GM12801 (cell line): ENCODE results near the gene UBLCP1.

Experiments used
- TF ChIP-seq, protein P1 (sequence below): IDR thresholded peaks from one replicate; pipeline ENCODE4 v1.5.1; 2011; ENCODE audit warnings: control low read depth; ENCODE audit not compliant: insufficient read length; ENCODE audit errors: extremely low read depth

The UBLCP1 gene, protein sequence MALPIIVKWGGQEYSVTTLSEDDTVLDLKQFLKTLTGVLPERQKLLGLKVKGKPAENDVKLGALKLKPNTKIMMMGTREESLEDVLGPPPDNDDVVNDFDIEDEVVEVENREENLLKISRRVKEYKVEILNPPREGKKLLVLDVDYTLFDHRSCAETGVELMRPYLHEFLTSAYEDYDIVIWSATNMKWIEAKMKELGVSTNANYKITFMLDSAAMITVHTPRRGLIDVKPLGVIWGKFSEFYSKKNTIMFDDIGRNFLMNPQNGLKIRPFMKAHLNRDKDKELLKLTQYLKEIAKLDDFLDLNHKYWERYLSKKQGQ

DNA sequence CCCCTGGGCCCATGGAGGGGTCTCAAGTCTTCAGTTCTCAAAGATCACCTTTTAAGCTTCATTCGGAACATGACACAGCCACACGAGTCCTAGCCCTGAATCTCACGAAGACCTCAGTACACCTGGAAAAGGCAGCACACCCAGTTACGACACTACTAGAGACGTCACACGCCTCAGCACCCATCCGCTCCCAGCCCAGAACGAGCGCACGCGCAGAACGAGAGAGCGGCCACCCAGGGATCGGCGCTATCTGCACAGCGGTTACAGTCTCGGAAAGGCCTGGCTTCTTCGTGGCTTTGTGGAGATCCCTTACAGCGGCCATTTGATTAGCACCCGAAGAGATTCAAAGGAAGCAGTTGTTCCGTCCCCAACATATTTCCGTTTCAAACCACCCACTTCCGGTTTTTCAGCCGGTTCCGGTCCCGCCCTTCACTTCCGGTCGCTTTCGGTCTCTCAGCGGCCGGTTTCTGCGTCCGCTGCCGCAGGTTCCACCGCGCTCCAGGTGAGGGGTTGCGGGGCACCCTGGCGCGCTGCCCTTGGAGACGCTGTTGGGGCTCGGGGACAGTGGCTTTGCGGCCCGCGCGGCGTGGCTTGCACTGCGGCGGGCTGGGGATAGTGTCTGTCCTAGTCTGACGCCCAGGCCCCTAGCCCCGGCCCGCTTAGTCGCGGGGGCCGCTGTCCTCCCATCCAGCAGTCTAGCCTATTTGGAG is at the start of gene UBLCP1:
Gene UBLCP1, plus strand, starts transcription at position 432 of the 710 bp plus-strand sequence. CDS start 5,626 bp downstream, outside the sequence.
- TF ChIP-seq, protein P1, sequence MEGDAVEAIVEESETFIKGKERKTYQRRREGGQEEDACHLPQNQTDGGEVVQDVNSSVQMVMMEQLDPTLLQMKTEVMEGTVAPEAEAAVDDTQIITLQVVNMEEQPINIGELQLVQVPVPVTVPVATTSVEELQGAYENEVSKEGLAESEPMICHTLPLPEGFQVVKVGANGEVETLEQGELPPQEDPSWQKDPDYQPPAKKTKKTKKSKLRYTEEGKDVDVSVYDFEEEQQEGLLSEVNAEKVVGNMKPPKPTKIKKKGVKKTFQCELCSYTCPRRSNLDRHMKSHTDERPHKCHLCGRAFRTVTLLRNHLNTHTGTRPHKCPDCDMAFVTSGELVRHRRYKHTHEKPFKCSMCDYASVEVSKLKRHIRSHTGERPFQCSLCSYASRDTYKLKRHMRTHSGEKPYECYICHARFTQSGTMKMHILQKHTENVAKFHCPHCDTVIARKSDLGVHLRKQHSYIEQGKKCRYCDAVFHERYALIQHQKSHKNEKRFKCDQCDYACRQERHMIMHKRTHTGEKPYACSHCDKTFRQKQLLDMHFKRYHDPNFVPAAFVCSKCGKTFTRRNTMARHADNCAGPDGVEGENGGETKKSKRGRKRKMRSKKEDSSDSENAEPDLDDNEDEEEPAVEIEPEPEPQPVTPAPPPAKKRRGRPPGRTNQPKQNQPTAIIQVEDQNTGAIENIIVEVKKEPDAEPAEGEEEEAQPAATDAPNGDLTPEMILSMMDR: no peak

DNA sequence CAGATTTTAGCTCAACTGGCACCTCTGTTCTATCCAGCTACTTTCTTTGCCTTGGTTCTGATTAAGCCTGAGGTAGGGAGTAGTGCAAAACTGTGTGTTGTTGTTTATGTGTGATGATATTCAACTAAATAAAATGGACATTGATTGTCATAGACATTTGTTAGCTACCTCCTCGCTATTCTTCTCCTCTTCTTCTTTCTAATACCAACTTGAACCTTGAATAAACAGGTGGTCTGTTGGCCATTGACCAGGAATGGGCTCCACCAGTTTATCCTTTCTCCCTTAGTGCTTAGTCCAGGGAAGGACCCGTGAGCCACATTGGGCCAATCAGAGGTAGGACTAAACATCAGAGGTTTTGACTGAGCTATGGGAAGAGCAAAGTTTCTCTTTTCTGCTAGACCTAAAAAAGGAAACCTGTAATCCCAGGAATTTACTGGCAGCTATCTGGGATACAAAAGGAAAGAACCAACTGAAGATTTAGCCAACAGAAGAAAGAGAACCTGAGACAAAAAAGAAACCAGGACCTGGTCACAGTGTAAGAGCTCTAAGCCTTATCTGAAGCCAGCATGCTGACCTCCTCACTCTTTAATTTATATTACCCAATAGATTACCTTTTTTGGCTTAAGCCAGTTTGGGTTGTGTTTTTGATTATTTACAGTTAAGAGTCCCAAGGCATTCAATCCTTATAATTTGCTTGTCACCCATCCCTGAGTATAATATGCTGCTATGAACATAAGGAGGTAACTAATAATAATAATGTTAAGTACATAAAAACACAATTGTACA is 48.4 kb upstream of the UBLCP1 start:
- TF ChIP-seq, protein P1: no peak

DNA sequence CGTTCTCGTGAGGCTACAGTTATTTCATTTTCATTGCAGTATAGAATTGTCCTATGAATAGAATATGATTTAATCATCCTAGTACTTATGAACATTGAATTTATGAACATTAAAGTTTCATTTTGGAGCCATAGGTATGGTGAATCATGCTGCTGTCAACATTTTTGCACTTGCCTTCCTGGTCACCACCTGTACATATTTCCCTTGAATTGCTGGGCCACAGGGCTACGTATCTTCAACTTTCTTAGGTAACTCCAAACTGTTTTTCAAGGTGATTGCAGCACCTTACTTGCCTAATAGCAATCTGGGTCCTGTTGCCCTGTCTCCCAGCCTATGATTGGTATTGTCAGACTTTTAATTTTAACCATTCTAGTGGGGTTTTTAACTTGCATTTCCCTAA is 47.2 kb upstream of the UBLCP1 start:
- TF ChIP-seq, protein P1: no peak

DNA sequence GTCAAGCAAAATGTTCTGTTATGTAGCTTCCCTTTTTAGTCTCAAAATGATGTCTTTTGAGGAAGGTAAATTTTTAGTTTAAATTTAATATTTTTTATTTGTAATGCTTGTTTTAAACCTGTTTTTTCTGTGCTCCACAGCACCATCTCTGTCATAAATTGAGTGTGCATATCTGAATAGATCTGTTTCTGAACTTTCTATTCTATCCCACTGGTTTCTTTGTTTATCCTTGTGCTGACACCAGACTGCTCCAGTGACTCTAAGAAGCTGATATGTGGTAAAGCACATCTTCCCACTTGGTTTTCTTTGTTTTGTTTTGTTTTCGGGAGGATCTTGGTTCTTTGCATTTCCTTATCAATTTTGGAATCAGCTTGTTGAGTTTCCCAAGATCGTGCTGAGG is 46.6 kb upstream of the UBLCP1 start:
- TF ChIP-seq, protein P1: no peak

DNA sequence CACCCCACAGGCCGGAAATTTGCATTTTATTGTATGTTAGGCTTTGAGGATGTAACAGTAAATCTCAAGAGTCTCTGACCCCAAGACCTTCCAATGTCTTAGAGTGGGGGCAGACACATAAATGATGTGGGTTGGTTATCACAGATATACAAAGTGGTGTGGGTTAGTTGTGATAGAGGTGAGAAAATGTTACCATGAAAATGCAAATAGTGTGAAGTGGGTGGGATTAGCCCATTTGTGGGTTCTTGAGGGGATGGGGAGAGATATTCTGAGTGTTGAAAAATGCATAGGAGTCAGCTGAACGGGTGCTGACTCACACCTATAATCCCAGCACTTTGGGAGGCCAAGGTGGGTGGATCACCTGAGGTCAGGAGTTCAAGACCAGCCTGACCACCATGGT is 45.9 kb upstream of the UBLCP1 start:
- TF ChIP-seq, protein P1: no peak

DNA sequence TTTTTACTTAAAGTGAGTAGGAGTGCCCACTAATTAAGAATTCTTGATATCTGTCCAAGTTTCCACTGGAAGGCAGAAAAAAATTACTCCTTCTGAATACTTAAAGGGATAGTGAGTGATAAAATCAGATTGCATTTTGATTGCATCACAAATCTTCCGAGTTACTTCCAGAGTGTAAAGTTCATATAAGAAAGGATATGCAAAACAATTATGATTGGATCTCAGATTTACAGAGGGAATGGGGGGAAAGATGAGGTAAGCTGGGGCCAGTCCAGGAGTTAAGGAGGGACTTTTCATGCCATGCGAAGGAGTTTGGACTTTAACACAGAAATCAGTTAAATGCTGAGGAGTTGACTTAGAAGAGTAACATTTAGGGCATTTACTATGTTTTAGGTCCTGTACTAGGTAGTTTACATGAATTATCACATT is 44.5 kb upstream of the UBLCP1 start:
- TF ChIP-seq, protein P1: no peak

DNA sequence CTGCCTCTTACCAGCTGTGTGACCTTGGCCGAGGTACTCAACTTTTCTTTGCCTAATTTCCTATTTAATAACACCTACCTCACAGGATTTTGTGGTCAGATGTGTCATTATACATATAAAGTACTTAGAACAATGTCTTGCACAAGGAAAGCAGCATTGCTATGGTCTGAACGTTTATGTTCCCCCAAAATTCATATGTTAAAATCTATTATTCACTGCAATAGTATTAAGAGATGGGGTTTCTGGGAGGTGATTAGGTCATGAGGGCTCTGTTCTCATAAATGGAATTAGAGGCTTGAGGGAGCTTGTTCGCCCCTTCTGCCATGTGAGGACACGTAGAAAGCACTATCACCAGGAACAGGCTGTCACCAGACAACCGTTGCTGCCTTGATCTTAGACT is 42.9 kb upstream of the UBLCP1 start:
- TF ChIP-seq, protein P1: no peak
